Renal pelvis (tissue), 3 donors: ENCODE data around the gene NBPF11. TPM values are rescaled to one million over a fixed set of nuclear protein-coding genes. Genes with fewer than 3 reads are reported as not detected.

ENCODE experiments used
- polyA plus RNA-seq, 3 donors: library from polyadenylated mRNA; unstranded; fragments of 120-200 nt; gene quantifications; one replicate each; pipeline ENCODE4 v1.2.1, GENCODE V29; 2013; ENCODE audit not compliant: insufficient read length in 3 of 3

NBPF11 gene
- polyA plus RNA-seq, 3 donors = 27.6 to 49.0 (median 39.4) TPM

Other genes with a start within 250 kb of the NBPF11 start
- under 1 TPM; 0.46 to 0.61 (median 0.53) TPM for gene GJA8, start 249.5 kb downstream of the NBPF11 start, polyA plus RNA-seq
- gene GPR89B, start 223.9 kb downstream of the NBPF11 start, polyA plus RNA-seq = 10 to 100 TPM; 40.5 to 54.1 (median 45.3) TPM